NCI-H2029 treated with DMSO at 0.1 percent for 48 hours (cell line): ENCODE data around the gene ODC1.
"Not testable (repeated sequence)": the region's sequence is repeated elsewhere in the genome, so short reads cannot be mapped to it uniquely, and the experiment has no call there.

Source experiments
- DNase-seq: peaks from one replicate; lab custom pipeline; 2025; lab: John Stamatoyannopoulos, UW

Gene ODC1

DNA sequence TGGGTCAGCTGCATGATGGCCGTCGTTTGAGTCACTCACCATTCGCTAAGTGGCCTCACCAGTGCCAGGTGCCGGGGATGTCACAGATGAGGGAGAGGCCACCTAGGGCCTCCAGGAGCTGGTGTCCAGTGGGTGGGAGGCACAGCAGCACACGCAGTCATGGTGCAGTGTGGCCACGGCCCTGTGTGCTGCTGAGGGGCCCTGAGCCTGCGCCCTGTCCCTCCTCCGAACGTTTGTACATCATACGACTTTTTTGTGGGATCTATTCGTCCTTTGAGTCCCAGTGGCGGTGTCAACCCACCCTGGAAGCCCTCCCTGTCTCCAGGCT lies 30.1 kb upstream of the ODC1 start:
- DNase-seq, result no peak

DNA sequence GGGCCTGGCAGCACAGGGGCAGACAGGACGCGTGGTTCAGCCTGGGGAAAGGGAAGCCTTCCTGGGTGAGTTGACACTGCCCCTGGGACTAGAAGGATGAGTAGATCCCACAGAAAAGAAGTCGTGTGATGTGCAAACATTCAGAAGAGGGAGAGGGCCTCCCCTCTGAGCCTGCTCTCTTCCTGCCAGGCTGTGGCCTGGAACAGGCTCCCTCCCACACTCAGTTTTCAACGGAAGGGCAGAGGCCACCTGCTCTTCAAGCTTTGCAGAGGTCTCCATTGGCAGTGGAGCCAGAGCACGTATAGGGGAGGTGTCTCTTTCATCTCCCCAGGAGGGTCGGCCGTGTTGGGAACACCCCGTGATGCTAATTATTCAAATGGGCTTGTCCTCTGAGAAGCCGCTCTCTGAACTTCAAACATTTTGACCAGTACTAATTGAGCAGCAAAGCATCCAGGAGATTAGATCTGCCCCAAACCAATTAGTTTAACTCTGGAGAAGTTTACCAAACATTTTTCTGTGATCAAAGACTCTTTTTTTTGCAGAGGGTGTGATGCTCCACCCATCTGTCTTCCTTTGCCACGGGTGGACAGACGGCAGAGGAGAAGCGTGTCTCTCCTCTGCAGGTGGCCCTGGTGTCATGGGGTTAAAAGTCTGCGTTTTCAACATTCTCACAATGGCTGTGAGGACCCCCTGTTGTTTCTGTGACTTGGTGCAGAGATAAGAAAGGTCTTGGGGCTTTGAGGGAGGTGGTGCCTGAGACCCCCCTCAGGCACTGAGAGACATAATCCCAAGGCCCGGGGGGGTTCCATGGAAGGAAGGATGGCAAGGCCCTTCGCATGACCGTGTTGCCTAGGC lies 29.5 kb upstream of the ODC1 start:
- no peak for DNase-seq

DNA sequence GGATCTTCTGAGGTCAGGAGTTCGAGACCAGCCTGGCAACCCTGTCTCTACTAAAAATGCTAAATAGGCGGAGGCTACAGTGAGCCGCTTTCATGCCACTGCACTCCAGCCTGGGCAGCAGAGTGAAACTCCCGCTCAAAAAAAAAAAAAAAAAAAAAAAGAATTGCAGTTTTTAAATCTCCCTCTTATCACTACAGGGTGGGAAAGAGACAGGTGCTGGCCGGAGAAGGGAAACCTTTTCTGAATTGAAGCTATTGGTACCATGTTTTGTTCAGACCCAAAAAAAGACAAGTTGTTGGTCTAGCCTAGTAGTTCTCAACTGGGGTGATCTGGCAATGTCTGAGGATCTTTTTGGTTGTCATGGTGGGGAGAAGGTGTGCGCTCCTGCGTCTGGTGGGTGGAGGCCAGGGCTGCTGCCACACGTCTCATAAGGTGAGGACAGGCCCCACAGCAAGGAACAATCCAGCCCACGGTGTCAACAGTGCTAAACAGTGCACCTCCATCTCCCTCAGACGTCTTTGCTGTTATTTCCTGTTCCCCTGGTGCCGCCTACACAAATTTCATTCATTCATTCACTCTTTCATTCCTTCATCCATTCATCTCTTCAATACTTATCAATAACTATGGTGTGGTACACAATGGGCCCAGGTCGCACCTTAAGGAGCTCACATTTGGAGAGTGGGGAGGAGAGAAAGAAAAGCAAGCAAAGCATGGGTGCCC lies 28.8 kb upstream of the ODC1 start:
- DNase-seq, result no peak

DNA sequence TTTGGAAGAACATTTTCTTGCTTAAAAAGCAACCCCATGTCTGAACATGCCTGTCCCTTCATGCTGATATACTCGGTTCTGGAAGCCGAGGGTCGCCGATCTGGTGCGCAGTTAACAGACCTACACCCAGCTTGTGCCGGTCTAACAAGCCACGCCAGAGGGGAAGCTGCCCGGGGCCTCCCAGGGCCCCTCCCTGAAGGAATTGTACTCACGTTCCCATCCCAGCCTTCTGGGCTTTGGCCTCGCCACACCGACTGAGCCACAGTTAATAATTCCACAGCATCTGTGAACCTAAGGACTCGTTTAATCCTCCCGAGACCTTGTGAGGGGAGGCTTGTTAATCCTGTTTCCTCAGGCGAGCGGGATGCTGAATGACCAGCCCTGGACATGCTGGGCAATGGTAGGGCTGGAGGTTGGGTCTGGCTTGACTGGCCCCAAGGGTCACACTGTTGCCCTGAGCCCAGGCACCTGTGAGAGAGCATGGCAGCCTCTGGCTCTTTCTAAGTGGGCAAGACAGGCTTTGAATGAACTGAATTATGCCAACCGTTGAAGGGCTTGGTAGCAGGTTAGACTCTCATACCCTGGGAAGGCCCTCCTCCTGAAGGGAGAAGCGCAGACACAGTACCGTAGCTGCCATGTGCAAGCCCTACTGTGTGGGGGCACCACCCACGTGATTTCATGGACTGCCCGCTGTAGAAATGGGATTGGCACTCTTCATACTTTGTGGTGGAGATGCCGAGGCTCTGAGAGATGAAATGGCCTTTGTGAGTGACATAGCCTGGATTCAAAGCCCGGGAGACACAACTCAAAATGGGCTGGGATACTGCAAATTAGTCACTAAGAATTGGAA lies 27.9 kb upstream of the ODC1 start:
- DNase-seq, result no peak

DNA sequence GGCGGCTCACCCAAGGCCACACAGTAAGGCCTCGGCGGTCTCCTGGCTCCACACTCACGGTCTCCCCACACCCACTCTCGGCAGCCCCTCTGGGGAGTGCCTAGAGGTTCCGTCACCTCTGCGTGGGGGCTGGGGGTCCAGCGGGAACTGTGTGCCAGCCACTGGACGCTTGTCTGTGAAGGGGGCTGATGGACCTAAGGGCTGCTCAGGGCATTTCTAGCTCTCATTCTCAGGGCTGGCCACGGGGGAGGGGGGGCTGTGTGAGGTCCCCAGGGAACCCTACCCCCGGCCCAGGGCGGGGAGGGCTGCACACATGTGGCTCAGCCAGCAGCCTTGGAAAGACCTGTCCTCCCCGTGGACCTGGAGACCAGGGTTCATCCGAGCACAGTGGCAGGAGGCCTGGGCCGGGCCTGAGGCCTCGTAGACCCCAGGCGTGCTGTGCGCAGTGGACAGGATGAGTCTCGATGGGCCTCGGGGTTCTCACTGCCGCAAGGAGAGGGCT lies 27.1 kb upstream of the ODC1 start:
- no peak for DNase-seq

DNA sequence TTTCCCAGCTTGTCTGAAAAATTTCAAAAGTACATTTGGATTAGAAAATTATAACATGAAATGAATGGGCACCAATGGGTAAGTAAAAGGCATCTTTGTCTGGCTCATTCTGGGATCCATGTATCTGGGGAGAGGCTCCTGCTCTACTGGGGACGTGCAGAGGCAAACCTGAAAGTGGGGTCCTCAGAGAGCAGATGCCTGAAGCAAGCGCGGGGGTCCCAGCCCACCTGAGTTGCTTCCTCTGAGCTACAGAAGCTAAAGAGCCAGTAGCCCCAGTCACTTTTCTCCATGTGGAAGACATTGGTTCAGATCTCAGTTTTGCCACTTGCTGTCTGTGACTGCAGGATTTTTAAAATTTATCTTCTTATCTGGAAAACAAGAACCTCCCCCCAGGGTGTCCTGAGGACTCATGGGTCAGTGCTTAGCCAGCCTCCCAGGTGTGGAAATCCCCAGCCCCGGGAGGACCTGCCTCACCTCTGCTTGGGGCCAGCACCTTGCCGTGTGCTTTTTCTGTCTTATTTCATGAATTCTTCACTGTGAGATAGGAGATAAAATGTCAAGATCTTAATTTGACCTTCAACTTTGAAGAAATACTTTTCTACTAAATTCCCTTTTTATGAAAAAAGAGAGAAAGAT lies 25.1 kb upstream of the ODC1 start:
- DNase-seq, result no peak

DNA sequence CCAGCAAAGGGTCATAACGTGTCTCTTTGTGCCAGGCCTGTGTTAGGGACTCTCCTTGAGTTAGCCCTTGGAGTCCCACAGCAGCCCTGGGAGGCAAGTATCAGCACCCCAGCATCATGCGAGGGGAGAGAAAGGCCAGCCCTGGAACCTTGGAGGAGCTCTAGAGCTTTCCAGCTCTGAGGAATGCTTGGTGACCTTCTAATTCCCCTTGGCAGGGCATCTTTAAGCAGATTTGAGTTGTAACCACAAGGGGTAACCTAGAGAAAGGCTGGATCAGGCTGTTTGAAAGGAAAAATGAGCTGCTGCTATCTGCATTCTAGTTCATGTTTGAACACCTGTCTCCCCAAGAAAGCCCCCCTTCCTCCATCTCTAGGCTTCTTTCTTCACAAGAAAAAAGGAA lies 23.8 kb upstream of the ODC1 start:
- no peak for DNase-seq

DNA sequence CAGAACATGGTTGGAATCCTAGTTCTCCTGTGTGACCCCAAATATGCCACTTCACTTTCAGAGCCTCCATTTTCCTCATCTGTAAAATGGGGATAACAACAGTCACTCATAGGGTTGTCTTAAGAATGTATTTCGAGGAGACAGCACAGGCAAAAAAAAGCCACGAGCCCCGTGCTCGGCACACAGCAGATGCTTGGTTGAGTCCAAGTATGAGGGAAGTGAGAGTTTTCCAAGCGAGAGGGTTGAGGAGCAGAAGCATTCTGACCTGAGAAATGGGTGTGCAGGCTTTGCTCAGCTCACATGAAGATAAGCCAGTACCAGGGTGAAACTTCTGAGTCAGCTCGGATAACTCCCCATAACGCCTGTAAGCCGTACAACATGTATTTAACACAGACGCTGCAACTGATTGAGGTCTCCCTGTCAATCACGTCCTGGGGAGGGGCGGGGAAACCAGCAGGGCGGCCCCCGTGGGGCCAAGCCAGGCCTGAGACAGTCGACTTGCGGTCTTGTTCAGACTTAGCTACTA lies 23.0 kb upstream of the ODC1 start:
- DNase-seq, result no peak

DNA sequence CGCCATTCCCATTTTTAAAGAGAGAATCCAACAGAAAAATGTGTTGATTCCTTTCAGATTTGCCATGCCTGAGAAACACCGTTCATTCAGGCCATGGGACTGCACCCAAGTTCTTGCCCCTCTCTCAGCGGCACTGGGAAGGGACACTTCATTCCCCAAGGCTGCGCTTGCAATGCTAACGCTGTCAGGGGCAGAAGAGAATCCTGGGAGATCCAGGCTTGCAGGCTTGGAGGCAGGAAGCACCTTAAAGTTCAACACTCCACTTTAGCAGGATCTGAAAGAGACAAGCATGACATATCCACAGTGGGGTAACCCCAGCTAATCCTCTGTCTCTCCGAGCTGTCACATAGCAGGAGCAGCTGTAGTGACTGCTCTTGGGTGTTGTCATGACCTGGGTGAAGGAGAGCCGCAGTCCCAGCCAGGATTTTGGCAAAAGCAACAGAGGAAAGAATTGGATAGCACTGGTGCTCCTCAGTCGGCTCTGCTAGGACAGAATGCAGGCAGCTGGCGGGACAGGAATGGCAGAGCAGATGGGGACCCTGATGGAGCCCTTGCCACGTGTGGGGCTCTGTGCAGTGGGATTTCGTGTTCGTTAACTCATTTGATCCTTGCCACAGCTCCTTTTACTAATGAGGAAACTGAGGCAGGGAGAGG lies 22.0 kb upstream of the ODC1 start:
- no peak for DNase-seq

DNA sequence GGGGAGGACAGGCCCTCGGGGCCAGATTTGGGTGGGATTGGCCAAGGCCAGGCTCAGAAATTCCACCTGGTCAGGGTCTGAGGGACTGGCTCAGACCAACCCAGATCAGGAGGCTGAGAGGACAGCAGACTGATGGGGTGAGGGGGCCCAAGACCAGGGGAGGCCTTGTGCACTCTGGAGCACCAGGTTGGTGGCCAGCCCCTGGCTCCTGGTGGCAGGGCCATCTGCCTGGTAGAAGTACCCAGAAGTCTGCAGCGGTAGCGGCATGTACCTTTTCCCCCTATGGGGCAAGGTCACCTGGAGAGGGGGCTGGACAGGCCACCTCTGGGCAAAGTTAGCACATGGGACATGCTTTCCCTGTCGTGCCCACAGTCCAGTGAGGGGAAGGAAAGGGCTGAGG lies 21.2 kb upstream of the ODC1 start:
- DNase-seq, result no peak

DNA sequence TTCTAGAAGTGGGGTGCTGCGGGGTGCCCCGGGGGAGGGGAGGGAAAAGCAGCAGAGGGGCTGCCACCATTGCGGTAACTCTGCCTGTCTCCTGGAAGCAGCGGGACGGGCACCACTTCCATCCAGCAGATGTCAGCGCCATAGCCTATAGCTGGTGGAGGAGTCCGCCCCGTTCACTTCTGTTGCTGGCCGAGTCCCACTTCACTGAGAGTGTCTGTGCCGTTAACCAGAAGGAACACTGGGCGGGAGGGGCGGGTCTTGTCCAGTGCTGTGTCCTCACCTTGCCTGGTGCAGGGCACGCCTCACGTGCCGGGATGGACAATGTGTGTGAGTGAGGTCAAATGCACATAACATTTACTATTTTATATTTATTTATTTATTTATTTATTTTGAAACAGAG lies 19.3 kb upstream of the ODC1 start:
- DNase-seq, result no peak

DNA sequence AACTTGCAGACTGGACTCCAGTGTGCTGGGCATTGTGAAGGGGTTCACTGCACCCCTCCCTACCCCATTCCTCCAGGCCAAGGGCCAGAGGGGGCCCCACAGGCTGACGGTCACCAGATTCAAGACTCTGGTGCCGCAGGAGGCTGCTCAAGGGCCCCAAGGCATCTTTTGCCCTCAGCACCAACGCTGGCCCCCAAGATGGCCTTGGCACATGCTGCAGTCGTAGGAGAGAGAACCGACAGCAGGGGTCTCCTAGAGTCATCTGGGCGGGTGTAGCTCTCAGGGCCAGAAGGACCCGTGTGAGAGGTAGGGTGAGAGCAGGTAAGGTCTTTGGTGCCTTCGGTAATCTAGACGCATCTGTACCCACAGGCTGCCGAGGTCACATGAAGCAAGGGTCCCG lies 18.7 kb upstream of the ODC1 start:
- no peak for DNase-seq

DNA sequence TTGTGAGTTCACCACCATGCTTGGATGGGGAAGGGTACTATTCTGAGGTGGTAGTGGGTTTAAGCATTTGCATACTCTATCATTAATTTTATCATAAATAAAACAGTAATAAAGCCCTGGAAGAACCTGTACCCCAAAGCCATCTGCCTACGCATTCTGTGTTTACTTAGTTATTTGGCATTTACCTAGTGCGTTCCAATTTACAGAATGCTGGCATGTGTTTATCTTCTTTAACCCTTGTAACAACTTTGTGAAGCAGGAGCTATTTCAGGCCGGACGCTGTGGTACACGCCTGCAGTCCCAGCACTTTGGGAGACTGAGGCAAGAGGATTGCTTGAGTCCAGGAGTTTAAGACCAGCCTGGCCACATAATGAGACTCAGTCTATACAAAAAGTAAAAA lies 17.8 kb upstream of the ODC1 start:
- DNase-seq, result no peak

DNA sequence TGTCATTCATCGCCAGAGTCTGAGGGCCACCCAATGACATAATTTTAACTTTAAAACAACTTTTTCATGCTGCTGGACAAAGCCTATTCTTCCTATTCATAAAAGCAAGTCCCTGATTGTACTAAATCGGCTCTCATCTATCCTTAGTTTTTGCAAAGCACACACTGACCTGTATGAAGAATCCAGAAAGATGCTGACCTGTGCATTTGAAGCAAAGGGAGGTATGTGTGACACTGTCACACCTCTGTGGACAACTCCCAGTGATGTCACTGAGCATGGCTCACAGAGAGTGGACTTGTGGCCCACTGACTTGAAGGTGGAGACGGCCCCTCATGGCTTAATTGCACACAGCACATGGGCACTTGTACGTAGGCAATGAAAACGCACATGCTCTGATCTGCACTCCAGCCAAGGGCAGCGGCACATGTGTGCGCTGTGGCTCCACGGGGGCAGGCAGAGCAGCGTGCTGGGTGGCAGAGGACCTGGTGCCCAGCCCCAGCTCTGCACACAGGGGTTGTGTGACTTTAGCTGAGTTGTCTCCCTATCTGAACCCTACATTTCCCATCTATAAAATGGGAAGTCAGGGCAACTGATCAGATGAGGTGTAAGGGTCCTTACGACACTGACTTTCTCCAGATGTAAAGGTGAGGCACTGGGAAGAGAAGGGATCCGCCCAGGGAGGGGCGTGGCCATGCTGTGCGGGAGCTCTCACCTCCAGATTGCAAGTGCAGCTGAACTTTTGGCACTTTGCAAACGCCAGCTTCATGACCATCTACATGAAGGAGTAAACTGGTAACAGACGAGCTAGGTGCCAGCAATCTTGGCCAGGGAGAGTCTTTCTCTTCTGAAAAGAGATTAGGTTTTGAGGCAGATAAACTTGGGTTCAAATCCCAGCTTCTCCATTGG lies 14.3 kb upstream of the ODC1 start:
- no peak for DNase-seq

DNA sequence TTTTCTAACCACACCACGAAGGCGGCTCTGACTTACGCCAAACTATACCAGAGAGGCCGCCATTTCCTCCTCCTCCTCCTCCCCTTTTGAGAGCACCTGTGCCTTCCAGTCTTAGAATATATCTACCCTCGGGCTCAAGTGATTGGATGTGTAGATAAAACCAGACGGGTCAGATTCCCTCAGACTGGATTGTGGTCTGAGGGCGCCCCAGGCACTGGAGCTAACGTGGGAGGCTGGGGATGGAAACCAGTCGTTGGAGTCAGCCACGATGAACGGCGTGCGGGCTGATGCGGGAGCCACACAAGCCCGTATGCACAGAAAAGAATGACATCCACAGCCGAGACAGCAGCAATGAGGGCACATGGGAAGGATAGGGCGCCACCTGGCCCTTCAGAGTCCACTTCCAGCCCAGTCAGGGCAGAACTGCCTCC lies 12.3 kb upstream of the ODC1 start:
- DNase-seq, result no peak

DNA sequence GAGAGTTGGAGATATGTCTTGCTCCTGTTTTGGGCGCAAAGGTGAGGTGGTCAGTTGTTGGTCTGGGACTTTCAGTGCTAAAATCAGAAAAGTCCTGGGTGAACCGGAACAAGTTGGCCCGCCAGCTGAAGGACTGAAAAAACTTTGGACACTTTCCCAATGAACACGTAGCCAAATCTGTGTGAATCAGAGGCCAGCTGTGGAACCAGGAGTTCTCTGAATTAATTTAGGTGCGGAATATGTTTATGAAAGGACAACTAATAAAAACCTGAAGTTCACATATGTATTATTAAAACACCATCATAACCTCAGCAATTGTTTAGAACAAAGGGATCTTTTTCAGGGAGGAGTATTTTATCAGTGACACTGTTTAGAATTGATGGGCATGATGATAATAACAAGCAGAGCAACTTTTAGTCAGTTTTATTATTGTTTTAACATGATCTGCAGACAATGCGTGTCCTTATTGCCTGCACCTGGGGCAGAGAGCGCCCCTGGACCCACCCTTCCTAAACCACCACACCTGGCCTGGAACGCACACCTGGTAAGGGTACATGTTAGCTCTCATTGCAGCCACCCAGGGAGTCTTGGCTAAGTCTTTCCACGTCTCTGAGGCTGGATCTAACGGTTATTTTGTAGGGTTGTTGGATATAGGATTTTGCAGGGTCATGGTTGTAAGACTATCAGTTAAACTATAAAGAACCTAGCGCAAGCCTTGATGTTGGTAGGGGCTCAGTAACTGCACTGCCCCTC lies 9.9 kb upstream of the ODC1 start:
- DNase-seq, result no peak

DNA sequence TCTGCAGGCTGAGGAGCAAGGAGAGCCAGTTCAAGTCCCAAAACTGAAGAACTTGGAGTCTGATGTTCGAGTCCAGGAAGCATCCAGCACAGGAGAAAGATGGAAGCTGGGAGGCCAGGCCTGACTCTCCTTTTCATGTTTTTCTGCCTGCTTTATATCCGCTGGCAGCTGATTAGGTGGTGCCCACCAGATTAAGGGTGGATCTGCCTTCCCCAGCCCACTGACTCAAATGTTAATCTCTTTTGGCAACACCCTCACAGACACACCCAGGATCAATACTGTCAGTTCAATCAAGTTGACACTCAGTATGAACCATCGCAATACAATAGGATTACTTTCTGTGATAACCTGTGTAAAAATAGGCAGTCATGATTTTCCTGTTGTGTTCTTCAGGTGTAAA lies 9.1 kb upstream of the ODC1 start:
- DNase-seq, result not testable (repeated sequence)

DNA sequence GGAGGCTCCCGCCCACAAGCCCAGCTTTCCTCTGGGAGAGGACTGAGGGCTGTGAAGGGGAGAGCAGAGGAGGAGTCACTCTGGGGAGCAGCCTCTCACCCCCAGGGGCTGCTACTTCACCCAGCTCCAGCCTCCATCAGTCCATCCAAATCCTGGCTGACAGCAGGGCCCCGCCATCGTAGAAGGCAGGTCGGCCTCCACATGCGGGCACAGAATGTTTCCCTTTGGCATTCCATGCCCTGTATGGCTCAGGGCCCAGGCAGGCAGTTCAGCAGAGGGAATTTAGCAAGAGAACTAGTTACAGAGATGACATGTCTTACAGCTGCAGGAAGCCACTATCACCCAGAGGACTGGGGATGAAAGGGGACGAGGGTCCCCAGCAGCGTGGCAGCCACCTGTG lies 6.4 kb upstream of the ODC1 start:
- no peak for DNase-seq

DNA sequence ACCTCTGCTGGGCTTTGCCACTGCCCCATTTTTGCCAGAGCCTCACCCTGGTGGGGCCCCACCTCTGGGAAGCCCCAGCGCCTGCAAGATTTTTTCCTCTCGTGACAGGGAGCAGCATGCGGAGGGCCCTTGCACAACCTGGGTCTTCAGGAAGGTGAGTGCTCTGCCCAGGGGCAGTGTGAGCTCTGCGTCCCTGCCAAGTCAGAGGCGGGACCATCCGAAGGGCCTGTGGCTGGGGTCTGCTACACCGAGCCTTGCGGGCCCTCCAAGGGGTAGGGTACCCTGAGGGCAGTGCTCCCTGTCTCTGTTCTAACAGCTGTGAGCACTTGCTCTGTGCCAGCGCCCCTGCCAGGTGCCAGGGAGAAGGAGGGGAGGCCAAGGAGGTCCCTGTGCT lies 5.8 kb upstream of the ODC1 start:
- no peak for DNase-seq
